DMS53 (cell line): ENCODE measurements around the gene PPFIA4.
"Not testable (repeated sequence)": the region's sequence is repeated elsewhere in the genome, so short reads cannot be mapped to it uniquely, and the experiment has no call there.

Source experiments
- DNase-seq: peaks from one replicate; lab custom pipeline; 2025; lab: John Stamatoyannopoulos, UW

PPFIA4 gene

GRCh38 chr1:203017061-203017460 lies 9.2 kb upstream of the PPFIA4 start:
- no peak for DNase-seq

GRCh38 chr1:203017692-203018091 lies 8.6 kb upstream of the PPFIA4 start:
- DNase-seq: no peak

- DNase-seq: not testable (repeated sequence)
Observed at GRCh38 chr1:203022855-203023254, 3.4 kb upstream of the PPFIA4 start.

- no peak for DNase-seq
Observed at GRCh38 chr1:203025686-203026030, 633 bp upstream of the PPFIA4 start.

GRCh38 chr1:203026666-203027663 lies 674 bp downstream of the PPFIA4 start:
- DNase-seq: no peak

GRCh38 chr1:203028067-203028783 lies 1.9 kb downstream of the PPFIA4 start:
- no peak for DNase-seq

- DNase-seq: no peak
Observed at GRCh38 chr1:203028784-203029553, 2.7 kb downstream of the PPFIA4 start.

- DNase-seq: peak; percentile 44
Observed at GRCh38 chr1:203031467-203031866, 5.2 kb downstream of the PPFIA4 start.

- no peak for DNase-seq
Observed at GRCh38 chr1:203033287-203033686, 7.0 kb downstream of the PPFIA4 start.

GRCh38 chr1:203033917-203034316 lies 7.6 kb downstream of the PPFIA4 start:
- DNase-seq: no peak

GRCh38 chr1:203034422-203035110 lies 8.3 kb downstream of the PPFIA4 start:
- DNase-seq: no peak

GRCh38 chr1:203035111-203036000 lies 9.1 kb downstream of the PPFIA4 start:
- no peak for DNase-seq

- DNase-seq: no peak
Observed at GRCh38 chr1:203036135-203036534, 9.8 kb downstream of the PPFIA4 start.

- DNase-seq: no peak
Observed at GRCh38 chr1:203036537-203036936, 10.2 kb downstream of the PPFIA4 start.

- DNase-seq: no peak
Observed at GRCh38 chr1:203037509-203038190, 11.4 kb downstream of the PPFIA4 start.

- DNase-seq: peak; percentile 55
Observed at GRCh38 chr1:203038217-203038741, 12.0 kb downstream of the PPFIA4 start.

- DNase-seq: peak; percentile 89
Observed at GRCh38 chr1:203038891-203039608, 12.8 kb downstream of the PPFIA4 start.

GRCh38 chr1:203039609-203040512 lies 13.6 kb downstream of the PPFIA4 start:
- DNase-seq: peak; percentile 73
